ENCODE results near the gene GPR143.

GPR143 gene

DNA sequence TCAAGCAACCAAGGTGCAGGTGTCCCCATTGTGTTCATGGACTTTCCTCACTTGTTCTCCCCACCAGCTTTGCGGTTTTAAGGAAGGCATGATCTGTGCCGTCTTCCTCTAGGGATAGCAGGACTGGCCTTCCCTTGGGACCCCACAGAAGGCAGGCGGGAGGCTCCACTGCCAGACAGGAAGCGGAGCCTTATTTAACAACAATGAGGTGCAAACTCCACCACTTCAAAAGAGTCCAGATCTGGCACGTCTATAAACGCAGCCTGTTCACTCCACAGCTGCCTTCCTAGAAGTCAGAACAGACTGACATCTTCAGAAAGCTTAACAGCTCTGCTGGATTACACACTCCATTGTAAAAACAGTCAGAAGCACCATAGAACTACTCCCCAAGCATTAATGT, 1.7 kb upstream of the GPR143 start:
- no peak for DNase-seq

DNA sequence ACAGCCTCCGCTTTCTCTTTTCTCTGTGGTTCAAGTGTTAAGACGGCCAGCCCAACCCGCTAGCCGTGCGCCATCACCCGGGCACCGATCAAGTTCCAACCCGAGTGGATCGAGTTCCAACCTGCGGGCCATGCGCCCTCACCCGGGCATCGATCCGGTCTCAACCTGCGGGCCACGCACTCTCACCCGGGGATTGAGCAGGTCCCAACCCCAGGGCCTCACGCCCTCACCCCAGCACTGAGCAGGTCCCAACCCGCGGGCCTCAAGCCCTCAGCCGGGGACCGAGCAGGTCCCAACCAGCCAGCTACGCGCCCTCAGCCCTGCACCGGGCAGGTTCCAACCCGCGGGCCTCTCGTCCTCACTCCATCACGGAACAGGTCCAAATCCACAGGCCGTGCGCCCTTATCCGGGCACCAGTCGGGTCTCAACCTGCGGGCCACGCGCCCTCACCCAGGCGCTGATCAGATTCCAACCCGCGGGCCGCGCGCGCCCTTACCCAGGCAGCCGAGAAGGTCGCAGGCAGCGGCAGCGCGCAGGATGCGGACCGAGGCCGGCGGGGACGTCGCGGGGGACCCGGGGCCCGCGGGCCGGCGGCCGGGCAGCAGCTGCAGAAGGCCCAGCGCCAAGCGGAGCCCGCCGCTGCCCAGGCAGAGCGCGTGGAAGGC, 443 bp downstream of the GPR143 start:
- DNase-seq: no peak

DNA sequence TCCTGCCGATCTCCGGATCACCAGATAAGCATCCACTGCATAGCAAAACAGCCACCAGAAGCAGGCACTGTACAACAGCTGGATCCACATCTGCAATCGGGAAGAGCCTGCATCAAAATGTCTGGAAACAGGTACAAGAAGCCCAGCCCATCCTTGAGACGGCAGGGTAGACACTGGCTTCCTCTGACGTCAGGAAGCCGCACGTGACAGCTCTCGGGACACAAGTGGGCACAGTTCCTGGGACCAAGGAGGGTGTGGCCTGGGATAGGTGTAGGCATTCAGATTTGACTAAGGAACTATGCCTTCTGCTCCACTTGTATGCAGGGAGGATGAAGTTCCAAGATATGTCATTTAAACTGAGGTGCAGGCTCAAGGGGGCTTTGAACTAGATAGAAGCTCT, 6.3 kb downstream of the GPR143 start:
- DNase-seq: no peak

DNA sequence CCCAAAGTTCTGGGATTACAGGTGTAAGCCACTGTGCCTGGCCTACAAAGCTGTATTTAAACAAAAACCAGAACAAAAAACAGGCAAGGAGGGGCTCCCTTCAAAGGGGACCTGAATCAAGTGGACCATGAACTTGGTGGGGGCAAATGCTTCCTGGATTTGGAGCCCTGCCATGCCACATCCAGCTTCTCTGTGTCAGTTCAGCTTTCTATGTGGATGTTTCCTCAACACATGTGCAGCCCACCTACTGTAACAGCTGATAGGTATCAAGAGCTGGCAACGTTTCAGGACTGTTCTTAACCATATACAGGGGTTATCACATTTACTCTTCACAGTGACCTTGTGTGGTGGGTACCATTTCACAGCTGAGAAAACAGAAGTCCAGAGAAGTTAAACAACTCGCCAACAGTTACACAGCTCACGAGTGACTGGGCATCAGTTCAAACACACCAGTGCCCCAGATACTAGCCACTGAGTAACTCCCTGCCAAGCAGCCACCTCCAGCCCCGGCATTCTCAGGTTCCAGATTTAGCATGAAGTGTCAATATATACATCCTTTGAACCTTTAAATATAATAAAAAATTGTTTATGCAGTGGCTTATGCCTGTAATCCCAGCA, 7.5 kb downstream of the GPR143 start:
- no peak for DNase-seq

DNA sequence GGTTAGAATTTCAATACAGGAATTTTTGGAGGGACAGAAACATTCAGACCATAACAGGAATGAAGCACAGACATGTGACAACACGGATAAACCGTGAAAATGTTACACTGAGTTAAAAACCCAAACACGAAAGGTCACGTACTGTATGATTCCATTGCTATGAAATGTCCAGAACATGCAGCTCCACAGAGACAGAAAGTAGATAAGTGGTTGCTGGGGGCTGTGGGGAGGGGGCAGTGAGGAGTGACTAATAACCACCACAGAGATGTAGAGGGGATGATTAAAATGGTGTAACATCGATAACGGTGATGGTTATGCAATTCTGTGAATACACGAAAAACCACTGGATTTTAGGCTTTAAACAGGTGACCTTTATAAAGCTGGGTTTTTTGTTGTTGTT, 8.3 kb downstream of the GPR143 start:
- DNase-seq: no peak

DNA sequence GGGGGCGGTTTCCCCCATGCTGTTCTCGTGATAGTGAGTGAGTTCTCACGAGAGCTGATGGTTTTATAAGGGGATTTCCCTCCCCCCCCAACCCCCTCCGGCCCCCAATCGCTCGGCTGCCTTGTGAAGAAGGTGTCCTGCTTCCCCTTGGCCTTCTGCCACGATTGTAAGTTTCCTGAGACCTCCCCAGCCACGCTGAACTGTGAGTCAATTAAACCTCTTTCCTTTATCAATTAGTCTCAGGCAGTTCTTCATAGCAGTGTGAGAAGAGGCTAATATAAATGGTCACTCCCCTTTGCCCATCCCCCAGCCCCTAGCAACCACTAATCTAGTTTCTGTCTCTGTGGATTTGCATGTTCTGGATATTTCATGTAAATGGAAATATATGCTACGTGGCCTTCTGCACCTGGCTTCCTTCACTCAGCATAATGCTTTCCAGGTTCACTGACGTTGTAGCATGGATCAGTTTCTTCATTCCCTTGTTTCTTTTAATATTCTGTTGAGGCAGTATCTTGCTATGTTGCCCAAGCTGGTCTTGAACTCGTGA, 16.4 kb downstream of the GPR143 start:
- no peak for DNase-seq

DNA sequence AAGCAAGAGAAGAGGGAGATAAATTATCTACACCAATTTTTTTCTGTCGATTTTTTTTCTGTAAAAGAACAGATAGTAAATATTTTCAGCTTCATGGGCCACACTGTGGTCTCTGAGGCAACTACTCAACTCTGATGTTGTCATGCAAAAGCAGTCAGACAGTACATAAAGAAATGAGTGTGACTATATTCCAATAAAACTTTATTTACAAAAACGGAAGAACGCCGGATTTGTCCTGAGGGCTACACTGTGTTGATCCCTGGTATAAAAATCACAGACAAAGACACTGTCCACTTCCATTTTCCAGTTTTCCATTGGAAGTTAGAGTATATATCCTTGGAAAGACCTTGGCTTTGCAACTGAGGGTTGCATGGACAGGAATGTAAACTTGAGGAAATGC, 18.0 kb downstream of the GPR143 start:
- no peak for DNase-seq

DNA sequence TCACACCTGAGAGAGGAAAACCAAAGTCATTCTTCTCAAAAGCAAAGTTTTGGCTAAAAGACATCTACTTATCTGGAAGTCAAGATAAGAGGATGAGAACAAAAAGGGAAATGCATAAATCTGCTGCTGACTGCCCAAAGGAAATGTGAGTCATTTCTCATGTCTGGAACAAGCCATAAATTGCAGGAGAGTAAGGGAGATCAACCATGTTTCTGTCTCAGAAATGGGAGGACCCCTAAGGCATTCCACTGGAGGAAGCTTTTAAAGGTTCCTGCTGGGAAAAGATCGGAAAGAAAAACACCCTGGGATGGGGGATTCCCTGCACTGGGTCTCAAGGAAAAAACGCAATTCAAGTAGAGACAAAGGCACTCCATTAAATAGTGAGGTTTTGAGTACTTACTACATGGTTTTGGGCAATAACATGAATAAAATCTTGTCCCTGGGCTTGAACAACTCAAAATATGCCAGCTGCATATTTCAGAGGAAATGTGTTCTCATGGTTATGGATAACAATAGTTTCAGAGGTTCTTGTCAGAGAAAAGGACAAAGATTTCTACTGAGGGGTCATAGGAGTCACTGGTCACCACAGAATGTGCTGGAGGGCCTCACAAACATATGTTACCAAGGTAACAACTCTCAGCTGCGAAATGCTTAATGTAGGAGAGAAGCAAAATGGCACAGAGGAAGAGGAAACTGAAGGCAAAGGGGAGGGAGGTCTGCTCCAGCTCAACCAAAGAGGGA, 19.3 kb downstream of the GPR143 start:
- DNase-seq: peak; percentile 50

DNA sequence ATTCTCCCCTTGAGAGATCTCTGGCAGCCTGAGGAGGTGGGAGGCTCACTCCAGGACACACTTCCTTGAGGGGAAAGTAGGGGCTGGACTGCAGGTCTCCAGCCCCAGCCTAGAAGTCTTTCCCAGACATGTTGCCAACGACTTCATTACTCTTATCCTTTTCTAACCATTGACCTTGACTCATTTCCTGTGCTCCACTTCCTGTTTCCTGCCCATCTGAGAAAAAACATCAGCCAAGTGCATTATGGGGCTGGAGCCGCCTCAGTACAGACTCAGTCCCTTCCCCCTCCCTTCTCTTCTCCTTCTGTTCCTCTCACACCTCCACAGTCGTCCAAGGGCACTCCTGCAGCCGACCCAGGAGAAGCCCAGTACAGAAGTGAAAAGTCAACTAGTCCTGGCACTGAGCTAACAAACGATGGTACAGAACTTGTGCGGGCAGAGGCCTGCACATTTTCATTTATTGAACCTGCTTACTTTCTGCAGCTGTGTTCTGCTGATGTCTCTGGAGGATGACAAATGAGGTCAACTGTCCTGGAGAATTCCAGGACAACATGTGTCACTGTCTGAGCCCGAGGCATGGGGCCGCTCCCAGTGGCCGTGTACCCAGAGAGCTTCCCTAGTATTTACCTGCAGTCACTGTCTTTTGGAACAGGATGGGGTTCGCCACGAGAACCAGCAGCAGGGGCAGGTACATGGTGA, 20.1 kb downstream of the GPR143 start:
- DNase-seq: peak; percentile 26

DNA sequence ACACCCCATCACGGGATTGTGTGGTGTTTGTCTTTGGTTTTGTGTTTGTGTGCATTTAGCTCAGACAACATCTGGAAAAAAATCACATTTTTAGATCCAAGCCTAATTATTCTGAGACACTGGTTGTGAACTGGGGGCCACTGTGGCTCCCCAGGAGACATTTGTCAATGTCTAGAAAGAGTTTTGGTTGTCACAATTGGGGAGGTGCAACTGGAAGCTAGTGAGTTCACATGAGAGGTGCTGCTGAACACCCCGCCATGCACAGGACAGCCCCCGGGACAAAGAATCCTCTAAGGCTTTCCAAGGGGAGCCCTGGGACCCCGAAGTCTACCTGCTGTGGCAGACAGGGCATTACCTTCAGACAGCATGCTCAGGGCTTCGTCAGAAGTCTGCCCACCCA, 26.5 kb downstream of the GPR143 start:
- DNase-seq: no peak

DNA sequence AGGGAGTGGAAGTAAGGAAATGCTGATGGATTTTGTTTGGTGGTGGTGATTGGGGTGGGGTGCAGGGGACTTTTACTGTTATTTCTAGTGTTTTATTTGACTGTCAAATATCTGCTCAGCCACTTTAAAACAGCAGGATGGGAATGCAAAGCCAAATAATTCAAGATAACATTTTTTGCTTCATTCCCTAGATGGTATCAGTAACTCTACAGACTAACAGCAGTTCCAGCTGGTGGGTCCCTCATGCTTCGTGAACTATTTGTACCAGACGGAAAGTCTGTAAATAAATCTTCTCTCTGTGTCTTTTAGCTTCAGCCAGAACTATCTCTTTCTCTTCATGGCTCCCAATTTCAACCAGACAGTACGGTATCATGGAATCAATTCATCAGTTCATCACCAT, 27.5 kb downstream of the GPR143 start:
- no peak for DNase-seq

DNA sequence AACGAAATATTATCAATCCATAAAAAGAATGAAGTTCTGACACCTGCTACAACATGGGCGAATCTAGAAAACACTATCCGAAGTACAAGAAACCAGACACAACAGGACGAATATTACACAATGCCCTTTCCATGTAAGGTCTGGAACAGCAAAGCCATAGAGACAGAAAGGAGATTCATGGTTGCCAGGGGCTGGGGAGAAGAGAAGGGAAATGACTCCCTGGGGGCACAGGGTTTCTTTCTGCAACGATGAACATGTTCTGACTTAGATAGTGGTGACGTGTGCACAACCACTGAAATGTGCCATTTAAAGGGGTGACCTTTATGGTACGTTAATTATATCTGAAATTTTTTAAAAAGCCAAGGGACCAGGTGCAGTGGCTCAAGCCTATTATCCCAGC, 28.3 kb downstream of the GPR143 start:
- DNase-seq: no peak

DNA sequence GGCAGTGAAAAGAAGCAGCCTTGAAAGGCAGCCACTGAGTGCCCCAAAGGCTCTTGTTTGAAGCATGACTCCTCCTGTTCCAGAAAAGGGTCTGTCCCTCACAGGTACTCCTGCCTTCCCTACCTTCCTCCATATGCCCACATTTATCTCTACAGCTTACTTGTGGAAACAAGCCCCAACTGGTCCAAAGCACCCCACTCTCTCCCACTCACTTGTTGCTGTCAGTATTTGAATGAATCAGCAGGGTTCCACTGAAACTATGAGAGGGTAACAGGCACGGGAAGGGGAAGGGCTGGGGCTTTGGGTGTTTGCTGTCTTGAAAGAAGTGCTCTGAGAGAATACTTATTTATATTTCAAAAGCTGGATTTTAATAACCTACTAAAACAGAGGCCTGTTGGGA, 34.9 kb downstream of the GPR143 start:
- no peak for DNase-seq

DNA sequence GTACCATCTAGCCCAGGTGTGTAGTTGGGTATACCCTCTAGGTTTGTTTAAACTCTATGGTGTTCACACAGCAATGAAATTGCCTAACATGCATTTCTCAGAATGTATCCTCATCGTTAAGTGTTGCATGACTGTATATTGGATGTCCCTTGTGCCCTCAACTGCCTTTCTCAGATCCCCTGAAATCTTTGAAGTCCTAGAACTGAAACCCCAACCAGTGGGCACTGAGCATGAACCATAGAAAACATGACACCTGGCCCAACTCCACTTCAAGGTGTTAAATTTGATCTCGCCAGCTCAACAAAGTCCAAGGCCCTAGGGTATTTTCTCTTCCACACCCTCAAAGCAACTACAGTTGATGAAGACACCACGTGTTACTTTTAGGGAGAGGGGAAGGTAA, 35.6 kb downstream of the GPR143 start:
- no peak for DNase-seq

DNA sequence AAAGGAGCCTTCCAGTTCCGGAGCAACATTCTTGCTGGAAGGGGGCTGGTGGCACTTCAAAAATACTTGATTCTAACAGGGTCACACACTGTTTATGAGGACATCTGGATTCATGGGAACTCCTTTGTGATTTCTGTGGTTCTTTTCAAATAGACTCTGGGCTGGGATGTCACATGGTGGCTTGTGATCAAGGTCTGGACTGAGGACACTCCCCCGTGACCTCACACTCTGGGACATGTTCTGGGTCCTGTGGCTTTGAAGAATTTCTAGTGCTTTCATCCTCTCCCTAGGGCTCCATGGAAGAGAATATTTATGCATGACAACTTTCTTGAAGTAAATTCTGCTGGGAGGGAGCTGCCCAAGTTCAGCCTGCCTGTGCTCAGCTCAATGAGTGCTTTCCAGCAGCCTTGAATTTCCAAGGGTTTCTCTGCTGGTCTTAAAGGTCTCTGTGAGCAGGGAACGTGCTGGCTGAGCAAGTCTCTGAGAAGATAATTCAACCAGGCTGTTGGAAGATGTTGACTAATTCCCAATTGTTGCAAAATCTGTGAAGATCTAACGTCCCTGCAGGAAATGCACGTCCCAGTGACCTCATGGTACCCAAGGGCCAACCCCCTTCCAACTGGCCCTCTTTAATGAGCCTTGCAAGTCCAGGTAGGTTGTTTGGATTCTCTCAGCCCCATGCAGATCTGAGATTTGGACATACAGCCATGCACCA, 36.3 kb downstream of the GPR143 start:
- no peak for DNase-seq

DNA sequence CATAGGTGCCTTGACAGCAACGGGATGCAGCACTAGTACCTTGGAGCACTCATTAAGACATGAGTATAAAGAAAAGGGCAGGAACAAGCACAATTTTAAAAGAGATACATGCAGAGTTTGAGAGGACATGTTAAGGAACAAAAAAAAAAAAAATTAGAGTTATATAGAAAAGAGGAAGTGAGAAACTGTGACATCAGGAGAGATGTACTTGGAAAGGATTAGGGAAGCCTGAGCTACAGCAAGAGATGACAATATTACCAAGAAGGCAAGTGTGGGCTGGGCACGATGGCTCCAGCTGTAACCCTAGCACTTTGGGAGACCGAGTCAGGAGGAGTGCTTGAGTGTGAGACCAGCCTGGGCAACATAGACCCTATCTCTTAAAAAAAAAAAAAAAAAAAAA, 37.4 kb downstream of the GPR143 start:
- no peak for DNase-seq

DNA sequence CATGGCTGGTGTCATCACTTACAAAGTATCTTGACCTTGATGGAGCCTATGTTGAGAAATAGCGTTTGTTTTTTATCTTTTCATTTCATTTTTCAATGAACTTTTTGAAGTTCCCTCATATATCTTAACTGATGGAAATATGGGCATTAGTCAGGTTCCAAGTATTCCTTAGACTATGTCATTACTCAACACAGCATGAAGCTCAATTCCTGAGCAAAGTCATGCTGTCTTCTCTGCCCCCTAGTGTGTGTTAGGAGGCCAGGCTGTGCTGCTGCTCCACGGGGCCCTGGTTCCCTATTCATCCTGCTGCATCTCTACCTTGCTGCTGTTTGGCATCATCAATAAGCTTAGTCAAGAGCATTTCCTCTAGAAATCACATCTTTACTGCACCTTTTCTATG, 40.9 kb downstream of the GPR143 start:
- peak; percentile 13 for DNase-seq

DNA sequence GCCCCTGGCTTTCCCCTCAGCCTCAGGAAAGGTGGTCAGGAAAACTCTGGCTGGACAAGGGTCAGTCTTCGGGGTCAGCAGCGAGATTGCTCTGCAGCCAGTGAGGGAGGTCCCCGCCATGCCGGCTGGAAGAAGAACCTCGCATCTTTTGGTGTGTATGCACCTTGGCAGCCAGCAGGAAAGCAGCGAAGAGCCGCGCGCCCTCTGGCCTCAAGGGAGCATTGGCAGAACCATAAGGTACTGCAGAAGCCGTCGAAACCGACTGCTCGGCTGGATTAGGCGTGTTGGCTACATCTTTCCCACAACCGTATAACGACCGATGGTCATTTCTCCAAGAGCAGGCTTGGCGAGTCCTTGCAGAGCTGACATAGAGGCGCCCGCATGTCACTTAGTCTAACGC, 48.3 kb downstream of the GPR143 start:
- no peak for DNase-seq

DNA sequence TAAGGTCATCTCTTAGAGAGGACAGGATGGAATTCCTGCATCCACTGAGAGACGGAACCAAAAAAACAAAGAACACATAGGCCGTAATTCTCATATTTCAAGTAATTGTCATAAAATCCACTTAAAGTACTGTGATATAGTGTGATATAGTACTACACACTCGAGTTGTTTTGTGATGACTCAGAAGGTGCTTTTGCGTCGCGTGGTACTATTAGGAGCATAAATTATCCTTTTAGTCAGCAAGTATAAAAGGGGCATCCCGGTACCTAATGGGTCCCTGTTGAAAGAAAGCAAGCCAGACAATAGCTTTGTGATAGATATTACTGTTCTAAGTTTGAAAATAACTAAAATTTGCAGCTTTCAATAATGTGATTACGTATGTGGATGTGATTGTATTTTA, 55.3 kb downstream of the GPR143 start:
- DNase-seq: no peak

DNA sequence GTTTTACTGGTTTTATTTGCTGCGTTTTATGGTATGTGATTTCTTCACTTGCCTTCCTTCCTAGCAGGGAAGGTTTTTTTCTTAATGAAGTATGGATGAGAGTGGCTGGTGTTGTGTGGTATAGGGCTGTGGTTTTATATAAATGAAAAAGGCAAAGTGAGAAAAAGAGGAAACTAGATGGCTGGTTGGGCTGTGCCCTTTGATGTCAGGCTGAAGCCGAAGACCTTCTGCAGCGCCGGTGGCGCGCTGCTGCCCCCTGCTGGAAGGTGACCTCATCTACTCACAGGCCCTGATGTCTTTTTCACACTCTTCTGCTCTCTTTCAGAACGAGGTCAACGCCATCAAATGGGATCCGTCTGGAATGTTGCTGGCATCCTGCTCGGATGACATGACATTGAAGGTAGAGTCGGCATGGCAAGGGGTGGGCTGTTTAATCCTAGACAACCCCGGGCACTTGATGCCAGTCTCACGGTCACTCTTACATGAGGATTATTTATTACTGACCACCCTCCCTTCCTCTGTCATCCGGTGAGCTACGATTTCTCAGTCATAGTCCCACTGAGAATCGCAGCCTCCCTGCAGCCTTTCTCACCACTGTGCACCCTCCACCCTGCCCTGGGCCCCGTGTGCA, 56.6 kb downstream of the GPR143 start:
- peak; percentile 55 for DNase-seq

DNA sequence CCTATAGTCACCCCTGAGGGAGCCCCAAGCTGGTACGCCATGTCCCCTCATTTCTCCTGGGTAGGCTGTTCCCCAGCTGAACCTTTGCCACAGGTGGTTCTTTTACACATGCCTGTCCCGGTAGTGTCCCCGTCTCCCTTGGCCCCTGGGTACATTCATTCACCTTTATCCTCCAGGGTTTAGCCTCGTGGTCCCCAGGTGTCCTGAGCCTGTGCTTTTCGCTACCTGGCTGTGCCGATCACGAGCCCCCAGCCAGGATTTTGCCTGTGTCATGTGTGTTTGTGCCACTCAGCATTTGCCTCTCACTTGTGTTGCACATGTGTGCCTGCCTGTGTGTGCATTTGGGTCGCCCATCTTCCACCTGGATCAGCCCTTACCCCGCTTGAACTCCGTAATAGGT, 57.6 kb downstream of the GPR143 start:
- DNase-seq: no peak

DNA sequence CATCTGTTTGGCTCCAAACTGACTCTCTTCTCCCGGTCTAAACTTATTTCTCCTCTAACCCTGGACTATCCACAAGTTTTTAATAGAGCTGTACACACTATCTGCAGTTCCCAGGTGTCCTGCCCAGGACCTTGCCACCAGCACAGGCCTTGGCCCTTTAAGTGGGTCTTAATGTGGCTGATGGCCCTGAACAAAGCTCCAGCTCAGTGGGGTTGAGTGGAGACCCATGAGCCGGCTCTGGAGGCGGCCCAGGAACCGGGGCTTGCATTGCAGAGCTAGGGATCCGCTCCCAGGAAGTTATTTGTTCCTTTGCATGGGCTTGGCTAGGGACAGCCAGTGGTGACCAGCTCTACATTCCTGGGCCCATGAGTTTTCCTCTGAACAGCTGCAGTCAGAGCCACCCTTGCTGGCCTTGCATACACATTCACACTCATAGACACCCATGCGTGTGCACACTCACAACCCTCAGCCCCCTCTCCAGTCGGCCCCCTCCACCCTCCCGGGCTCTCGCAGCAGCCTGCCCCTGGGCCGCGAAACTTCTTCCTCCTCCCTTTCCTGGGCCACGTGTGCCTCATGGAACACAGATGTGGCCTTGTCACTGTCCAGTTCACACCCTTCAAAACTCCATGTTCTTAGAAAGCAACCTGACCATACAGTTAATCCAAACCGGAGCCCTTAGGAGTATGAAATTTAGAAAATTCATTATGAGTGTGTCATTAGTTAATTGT, 58.2 kb downstream of the GPR143 start:
- DNase-seq: peak; percentile 1
